RCC 7860 (cell line): ENCODE data around the gene KIAA1614.

Source experiments
- DNase-seq: peaks from one replicate; pipeline ENCODE4 v3.0.0-alpha.2; 2015; ENCODE audit warnings: low spot score
- FAIRE-seq: peaks from 2 replicates; lab custom pipeline; 2012; peaks lifted over from hg19 to GRCh38; lab: Jason Lieb, UNC

KIAA1614 gene

DNA sequence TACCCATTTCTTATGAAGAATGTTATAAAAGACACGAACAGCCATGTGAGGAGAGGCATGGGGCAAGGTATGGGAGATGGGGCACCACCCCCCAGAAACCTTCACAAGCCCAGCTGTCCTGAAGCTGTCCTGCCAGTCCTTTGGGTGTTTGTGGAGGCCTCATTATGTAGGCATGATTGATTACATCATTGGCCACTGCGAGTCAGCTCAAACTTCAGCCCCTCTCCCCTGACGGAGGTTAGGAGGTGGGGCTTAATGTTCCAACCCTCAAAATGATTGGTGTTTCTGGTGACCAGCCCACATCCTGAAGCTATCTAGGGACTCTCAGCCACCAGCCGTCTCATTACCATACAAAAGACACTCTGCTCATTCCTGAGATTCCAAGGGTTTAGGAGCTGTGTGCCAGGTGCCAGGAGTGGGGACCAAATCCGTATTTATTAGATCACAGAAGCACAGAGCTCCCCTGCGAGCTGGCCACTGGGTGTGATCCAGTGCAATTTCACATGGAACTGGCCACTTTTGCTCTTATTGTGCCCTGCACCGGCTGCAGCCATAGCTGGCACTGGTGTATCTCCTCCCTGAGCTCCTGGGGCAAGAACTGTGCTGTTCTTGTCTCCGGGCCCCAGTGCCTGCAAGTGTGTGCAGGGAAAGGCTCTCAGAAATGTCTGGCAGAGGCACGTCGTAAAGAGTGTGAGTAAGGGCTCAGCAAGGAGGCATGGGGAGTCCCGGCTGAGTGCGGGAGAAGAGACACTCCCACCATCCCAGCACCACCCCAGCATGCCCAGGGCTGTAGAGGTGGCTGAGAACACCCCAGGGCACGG lies 10.5 kb downstream of the KIAA1614 start:
- FAIRE-seq: no peak

DNA sequence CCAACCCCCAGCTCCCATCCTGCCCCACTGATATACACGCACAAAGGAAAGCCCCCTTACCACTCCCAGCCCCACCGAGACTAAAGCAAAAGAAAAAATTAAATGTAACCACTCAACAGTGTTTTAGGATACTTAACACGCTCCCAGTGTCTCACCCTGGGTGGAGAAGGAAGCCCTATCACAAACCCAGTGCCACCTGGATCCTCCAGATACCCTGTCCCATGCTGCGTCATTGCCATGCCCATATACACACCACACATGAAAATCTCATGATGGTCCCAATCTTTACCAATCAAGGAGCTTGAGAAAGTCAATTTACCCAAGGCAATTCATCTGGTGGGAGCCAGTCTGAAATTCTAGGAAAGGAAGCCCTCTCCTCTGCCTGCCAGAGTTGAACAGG lies 11.2 kb downstream of the KIAA1614 start:
- no peak for FAIRE-seq

More for the DNA sequence above, 10.5 kb downstream of the KIAA1614 start:
- DNase-seq: no peak

DNA sequence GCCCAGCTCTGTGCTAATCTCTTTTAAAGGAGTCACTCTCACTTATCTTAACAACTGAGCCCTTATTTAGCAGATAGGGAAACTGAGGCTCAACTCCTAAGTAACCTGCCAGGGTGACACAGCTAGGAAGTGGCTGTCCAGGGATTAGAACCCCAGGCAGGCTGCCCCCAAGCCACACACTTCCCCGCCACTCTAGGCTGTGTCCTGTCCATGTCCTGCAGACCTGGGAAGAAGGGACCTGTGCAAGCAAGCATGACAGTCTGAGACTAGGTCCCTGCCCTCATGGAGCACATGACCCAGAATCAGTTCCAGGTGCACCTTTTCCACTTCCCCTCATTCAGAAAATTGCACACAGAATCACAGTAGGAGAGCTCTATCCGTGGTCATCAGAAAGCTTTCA lies 12.2 kb downstream of the KIAA1614 start:
- FAIRE-seq: no peak
- no peak for DNase-seq

More for the DNA sequence above, 11.2 kb downstream of the KIAA1614 start:
- no peak for DNase-seq

DNA sequence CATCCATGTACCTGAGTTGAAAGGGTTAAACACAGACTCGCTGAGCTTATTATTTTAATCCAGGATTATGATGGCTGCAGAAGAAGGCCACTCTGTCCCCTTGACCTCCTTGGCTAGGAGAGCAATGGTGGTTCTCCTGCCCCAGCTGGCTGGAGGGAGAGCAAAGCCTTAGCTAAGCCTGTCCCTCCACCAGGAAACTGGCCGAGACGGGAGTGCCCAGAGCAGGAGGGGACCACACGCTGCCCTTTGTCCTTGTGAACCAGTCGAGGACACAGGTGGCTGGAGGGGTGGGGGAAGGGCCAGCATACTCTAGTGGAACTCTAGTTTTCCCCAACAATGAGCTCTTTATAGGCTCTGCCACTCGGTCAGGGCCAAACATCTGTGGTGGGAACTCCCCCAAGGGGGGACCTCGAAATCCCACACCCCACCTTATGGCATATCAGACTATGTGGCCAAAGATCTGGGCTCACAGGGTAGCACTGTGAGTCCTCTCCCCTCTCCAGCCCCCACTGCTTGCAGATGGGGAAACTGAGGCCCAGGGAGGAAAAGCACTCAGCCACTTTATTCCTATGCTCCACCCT lies 12.9 kb downstream of the KIAA1614 start:
- DNase-seq: no peak
- no peak for FAIRE-seq

DNA sequence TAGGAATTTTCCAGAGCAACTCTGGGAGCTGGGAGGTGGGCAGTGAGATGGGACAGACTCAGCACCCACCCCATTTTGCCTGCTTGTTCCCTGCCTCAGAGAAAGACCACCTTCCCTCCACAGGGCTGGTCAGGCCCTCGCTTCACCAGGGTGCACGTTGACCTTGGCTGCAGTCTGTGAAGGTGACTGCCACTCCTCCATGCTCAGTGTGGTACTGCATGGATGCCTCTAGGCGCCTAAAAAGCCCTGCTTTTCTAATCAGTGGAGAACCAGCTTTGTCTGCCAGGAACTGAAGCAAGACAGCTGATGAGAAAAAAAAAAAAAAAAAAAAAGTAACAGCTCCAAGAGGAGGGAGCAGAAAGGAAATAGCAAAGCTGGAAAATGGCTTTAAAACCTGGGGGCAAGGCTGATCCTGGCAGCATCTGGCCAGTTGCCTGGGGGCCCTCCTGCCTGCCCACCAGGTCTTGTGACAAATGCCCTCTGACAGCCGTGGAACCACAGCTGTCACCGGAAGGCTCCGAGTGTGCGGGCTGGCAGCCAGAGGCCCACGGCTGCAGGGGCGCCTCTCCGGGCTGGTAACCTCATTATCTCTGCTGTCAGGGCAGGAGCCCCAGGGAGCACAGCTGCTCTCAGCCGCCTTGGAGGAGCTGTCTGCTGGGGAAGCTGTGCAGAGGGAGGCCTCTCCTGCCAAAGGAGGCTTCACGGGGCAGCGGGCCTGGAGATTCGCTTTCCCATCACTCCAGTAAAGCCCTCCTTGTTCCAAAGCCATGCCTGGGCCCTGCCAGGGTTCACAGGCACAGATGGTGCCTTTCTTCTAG lies 13.7 kb downstream of the KIAA1614 start:
- DNase-seq: no peak

DNA sequence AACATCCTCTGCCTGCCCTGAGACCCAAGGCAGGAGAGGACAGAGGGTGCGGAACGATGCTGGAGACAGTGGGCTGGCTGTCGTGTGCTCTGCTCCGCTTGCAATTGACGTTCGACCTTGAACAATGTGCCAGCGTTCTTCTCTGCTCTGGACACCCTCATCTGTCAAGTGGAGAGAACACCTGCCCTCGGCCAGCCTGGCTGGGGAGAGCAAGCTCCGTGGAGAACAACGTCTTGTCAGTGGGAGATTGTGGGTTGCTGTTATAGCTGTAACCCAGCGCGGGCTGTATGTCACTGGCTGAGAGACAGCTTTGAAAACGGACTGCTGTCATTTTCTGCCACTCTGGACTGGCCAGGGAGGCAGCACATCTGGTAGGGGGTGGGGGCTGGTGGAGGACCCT lies 14.7 kb downstream of the KIAA1614 start:
- no peak for DNase-seq
- FAIRE-seq: no peak

More for the DNA sequence above, 13.7 kb downstream of the KIAA1614 start:
- FAIRE-seq: no peak

DNA sequence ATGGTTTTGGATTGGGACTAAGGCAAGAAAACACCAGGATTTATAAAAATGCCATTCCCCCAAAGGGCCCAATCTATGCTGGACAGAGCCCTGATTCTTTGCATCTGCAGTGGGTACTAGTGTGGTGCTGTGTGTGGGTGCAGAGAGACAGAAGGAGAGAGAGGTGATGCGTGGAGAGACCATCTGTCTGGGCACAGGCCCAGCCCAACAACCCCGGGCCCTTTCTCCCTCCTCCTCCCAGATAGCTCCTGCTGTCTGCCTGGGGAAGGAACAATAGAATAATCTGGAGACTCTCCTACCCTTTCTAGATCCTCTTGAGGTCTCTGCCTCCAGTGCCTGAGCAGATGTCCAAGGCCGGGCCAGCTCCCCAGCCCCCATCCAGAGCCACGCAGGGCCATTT lies 15.1 kb downstream of the KIAA1614 start:
- FAIRE-seq: no peak

DNA sequence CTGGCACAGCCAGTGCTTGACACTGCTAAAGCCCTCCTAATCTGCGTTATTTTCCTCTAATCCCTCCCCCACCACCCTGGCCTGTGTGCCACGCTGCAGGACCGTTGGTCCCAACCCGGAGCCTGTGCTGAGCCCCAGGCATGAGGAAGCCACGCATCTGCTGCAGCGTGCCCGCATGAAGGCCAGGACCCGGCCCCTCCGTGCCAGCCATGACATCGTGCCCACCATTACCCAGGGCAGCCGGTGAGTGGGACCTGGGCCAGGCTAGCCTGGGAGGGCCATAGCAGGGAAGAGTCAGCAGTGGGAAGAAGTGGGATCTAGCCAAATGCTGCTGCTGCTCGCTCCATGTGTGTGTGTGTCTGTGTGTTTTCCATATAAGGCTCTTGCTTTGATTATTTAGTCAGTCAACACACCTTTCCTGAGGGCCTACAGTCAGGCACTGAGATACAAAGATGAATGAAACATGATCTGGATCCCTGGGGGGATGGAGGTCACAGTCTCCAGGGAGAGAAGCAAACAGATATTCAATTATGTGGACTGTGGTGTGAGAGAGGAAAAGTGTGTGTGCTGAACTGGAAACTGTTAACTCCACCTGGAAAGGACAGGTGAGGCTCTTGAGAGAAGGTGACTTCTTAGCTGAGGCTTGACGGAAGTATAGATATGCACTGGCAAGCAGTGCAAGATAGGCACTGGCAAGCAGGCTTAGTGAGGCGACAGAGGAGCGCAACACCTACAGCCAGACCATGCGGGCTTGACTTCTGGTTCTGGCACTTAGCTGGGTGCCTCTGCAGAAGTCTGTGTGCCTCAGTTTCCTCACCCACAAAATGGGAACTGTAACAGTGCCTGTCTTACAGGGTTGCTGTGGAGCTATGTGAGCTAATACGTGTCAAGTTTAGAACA lies 15.9 kb downstream of the KIAA1614 start:
- FAIRE-seq (no peak), DNase-seq (no peak)

More for the DNA sequence above, 15.1 kb downstream of the KIAA1614 start:
- no peak for DNase-seq

DNA sequence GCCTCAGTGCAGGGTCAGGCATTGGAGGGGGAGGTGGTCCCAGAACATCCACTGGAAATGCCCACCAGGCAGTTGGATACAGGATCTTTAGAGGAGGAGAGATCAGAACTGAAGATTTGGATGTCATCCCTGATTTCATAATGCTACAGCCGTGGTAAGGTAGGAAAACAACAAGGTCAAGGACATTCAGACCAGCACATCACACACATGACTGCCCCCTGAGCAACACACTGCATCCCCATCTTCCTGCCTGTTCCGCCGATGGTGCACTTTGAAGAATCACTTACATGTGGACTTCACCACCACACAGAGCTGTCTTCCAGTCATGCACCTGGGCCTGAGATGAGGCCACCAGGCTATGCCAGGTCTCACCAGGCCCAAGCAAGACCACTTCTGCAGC lies 16.7 kb downstream of the KIAA1614 start:
- FAIRE-seq: no peak
- no peak for DNase-seq

DNA sequence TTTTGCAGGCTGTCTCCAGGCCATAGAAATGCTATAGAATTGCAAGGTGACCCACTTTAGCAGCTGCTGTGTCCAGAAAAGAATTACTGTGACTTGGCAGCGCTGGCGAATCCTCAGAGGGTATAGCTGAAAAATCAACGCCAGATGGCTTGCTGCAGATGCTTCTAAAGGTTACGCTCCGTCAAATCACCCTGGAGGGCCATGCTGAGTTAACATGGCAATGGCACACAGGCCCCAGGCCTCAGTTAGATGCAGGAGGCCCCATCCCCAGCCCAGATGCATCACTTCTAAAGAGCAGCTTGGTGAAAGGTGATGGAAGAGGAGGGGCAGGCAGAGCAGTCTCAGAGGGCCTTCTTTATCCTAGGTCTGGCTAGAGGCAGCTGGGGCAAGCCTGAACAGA lies 18.0 kb downstream of the KIAA1614 start:
- FAIRE-seq: no peak
- DNase-seq: no peak

DNA sequence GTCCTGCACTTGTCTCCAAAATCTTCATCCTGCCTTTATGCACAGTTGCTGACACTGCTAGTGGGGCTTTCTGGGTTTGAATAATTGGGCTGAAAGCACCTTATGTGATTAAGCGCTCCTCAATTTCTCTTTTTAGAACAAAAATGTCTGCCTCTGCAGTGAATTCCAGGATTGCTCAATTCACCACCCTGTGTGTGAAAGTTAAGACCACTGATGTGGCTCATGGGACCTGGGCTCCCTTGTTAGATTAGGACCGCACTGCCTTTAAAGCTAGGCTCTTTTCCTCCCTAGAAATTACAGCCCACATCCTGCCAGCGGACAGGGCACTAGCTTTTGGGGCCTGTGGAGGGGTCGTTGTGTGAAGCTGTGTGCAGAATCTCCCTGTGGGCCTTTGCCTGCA lies 18.8 kb downstream of the KIAA1614 start:
- FAIRE-seq (no peak), DNase-seq (no peak)

DNA sequence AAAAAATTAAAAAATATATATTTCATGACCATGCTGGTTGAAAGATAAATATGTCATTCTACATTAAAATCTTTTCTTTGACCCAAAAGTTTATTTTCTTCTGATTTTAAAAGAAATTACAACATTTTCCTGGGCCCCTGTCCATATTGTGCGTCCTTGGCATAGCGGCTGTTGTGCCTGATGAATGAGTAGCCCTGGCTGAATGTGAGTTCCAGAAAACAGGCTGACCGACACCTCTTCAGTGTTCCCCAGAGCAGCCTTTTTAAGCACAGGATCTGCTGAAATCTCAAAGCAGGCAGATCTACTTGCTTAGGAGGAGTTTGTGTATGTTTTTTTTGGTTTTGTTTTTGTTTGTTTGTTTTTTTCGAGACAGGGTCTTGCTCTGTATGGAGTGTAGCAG lies 19.7 kb downstream of the KIAA1614 start:
- FAIRE-seq: no peak
- DNase-seq: no peak

DNA sequence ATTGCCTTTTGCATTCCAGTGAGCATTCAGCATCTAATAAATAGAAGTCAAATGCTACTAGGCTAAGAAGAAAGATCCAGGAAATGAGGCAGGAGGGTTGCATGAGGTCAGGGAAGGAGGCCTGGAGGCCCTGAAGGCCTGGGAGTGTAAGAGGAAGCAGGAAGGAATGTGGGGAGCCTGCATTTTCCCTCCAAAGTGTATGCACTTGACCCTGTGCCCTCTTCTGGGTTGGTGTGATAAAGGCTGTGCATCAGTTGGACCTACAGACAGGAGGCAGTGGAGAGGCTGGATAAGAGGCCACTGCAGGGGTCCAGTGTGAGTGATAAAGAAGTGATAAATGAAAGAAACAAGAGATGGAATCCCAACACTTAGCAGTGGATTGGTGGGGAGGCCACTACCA lies 20.4 kb downstream of the KIAA1614 start:
- FAIRE-seq (no peak), DNase-seq (no peak)

DNA sequence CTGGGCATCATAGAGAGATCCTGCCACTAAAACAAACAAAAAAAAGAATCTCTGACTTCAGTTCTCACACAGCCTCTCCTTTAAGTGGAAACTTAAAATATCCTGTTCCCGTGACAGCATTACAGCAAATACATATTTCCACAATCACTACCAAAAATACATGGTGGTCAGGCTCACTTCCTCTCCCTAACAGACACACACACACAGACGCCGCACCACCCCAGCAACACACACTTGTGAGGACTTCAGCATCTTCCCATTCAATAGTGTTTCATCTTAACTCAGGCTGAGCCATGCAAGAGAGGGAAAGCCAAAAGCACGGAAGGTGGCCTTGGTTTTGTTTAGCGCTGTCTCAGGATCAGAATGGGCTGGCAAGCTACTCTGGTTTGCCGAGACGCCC lies 21.9 kb downstream of the KIAA1614 start:
- FAIRE-seq (no peak), DNase-seq (no peak)

DNA sequence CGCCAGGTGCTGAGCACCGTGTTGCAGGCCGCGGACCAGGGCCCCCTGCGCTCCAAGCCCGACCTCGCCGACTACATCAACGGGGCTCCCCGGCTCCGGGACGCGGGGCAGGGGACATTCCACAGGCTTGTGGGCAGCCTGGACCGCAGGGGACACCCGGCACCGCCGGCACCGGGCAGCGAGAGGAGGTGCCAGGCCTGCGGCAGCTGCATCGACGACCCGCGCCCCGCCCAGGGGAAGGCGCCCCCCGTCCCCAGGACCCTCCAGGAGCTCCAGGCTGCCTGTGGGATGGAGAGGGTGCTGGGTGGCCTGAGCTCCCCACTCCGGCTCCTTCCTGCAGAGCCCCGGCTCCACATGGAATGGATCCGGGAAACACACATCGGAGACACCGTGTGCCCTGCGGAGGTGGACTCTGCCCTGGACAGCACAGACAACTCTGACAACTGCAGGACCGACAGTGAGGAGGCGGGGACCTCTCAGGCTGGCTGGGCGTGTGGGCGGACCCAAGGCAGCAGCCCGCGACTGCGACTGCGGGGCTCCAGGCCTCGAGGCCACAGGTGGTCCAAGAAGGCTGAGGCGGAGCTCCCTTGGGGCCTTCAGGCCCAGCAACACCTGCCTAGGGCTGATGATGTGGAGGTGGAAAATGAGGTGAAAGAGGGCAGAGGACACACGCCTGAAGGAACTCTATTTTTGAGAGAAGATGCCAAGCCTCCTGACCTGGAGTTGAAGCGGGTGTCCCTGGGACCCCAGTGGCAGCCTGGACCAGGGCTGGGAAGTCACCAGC lies 22.8 kb downstream of the KIAA1614 start:
- FAIRE-seq (no peak), DNase-seq (no peak)

DNA sequence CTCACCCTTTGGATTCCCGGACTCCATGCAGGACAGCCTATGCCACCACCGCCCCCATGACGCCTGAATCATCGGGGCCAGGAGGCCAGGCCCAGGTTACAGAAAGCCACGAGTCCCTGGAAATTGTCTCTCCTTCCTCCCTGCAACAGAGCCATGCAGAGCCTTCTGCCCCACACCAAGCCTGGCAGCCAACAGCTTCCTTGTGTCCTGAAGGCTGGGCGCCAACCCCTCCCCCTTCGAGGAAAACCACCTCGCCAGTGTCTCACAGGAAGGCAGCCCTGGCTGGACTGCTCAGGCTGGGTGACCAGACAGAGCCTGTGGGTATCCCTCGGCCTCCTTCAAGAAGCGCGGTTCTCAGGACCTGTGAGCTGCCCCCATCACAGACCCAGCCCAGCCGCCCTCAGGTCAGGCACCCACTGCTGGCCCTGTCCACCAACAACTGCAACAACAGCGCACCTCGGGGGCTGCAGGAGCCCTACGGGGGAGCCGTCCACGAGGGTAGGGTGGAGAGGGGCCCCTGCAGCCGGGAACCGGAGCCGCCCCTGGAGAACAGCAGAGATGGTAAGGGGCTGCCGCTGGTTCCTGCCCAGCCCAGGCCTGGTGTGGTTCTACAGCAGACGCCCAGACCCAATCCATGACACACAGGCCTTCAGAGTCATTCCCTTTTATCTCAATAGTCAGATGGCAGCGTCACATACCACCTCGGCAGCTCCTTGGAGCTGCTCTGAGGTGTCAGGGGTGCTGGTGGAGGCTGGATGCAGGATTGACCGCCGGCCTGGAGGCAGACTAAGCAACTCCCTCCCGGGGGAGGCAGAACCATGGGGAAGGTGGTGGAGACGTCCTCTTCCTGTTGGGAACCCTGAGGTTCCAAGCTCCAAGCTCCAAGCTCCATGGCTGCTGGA lies 23.7 kb downstream of the KIAA1614 start:
- FAIRE-seq: no peak
- no peak for DNase-seq

DNA sequence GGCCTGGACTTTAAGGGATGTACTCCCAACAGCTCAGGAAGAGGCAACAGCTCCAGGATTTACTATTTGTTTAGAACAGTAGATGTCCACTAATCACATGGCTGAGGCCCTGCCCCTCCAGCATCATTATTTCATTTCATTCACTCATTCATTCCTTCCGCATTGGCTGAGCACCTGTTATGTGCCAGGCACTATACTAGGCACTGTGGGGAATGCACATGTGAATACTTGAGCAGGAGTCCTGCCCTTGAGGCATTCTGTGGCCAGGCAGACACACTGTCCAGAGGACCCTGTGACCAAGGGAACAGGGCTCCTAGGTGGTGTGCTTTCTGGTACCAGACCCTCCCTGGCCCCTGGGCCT lies 24.3 kb downstream of the KIAA1614 start:
- no peak for FAIRE-seq
- DNase-seq: no peak

DNA sequence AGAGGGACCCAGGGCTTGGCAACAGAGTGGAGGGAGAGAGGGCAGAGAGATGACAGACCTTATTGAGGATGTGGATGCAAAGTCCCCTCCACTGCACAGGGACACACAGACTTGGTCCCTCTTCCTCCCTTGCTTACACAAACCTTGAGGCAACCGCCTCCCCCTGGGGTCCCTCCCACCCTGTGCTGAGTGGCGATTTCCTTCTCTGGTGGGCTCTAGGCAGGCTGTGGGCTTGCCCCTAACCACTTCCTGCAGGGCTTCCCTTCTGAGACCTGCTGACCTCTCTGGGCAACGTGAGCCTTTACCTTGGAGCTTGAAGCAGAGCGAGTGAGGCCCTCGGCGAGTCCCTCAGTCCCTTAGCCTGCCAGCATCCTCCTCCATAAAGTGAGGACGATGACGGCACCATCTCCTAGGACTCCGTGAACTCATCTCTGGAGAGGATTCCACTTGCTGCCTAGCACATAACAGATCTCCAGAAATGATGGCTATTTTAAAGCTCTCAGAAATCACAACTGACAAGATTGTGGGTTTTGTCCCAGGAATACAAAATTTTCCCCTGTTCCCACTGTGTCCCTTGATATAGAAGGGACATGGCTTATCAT lies 25.0 kb downstream of the KIAA1614 start:
- DNase-seq (no peak), FAIRE-seq (no peak)
